ENCODE data around the gene MRGPRF. TPM values are rescaled to one million over a fixed set of nuclear protein-coding genes. Genes with fewer than 3 reads are reported as not detected.

The MRGPRF gene
- total RNA-seq, 2 experiments from 2014 or later: not detected

- peaks cover 35% of the 10 kb centered on the region for H3K4me1 ChIP-seq (ENCODE audit: insufficient read depth, low read length)
- no peaks in the 10 kb centered on the region for H3K27me3 Mint-ChIP-seq
- POLR2A ChIA-PET: no interaction called here
- TF ChIP-seq CTCF (IDR thresholded peaks at IDR 0.05): no peak
- intact Hi-C loops (cut with DNase I, micrococcal nuclease): loop anchor here in 1 of 2 experiments (10.0 kb wide), 1 partner anchor 1151 kb away; the partner anchor contains the start of gene FADD
- H3K27ac Mint-ChIP-seq: no peak overlapping the region
- CTCF ChIA-PET: no interaction called here
- H3K9me3 Mint-ChIP-seq: no peaks in the 10 kb centered on the region
- H3K9me3 ChIP-seq (ENCODE audit: control insufficient read depth in 1 of 2, insufficient read depth in 1 of 2, low read length in 2 of 2): no peaks in the 10 kb centered on the region
- H3K27me3 ChIP-seq (ENCODE audit: control insufficient read depth in 1 of 2, insufficient read depth in 2 of 2, low read length in 2 of 2): no peaks in the 10 kb centered on the region
- H3K36me3 Mint-ChIP-seq (ENCODE audit: low read depth): peaks cover 7% of the 10 kb centered on the region
- H3K4me3 Mint-ChIP-seq: no peak overlapping the region
- no peak overlapping the region for H3K27ac ChIP-seq (ENCODE audit: low read depth in 1 of 2, low read length in 2 of 2)
- ATAC-seq (ENCODE audit: poor library complexity) (no peak), DNase-seq (no peak)
- no peak overlapping the region for H3K4me3 ChIP-seq (ENCODE audit: low read length)
- peaks cover 17% of the 10 kb centered on the region for H3K4me1 Mint-ChIP-seq (ENCODE audit: low read depth)
- H3K36me3 ChIP-seq (ENCODE audit: insufficient read depth, low read length): peaks cover 13% of the 10 kb centered on the region
These were observed 40.7 kb upstream of the MRGPRF start for GRCh38 chr11:69053546-69054396.

- peaks cover 7% of the 10 kb centered on the region for H3K36me3 Mint-ChIP-seq (ENCODE audit: low read depth)
- Histone ChIP-seq H3K4me1 (ENCODE audit: insufficient read depth, low read length) (peaks cover 41% of the 10 kb centered on the region), H3K27me3 (ENCODE audit: control insufficient read depth in 1 of 2, insufficient read depth in 2 of 2, low read length in 2 of 2) (no peaks in the 10 kb centered on the region), H3K36me3 (ENCODE audit: insufficient read depth, low read length) (peaks cover 9% of the 10 kb centered on the region), H3K9me3 (ENCODE audit: control insufficient read depth in 1 of 2, insufficient read depth in 1 of 2, low read length in 2 of 2) (no peaks in the 10 kb centered on the region), H3K27ac (ENCODE audit: low read depth in 1 of 2, low read length in 2 of 2) (no peak overlapping the region), H3K4me3 (ENCODE audit: low read length) (no peak overlapping the region)
- H3K9me3 Mint-ChIP-seq: no peaks in the 10 kb centered on the region
- ChIA-PET POLR2A (no interaction called here), CTCF (no interaction called here)
- DNase-seq: no peak
- H3K27me3 Mint-ChIP-seq: no peaks in the 10 kb centered on the region
- H3K4me3 Mint-ChIP-seq: no peak overlapping the region
- intact Hi-C loops (cut with DNase I, micrococcal nuclease): loop anchor here in 1 of 2 experiments (10.0 kb wide), 1 partner anchor 1152 kb away; the partner anchor contains the start of gene FADD
- no peak overlapping the region for H3K27ac Mint-ChIP-seq
- TF ChIP-seq CTCF (IDR thresholded peaks at IDR 0.05): no peak
- peaks cover 23% of the 10 kb centered on the region for H3K4me1 Mint-ChIP-seq (ENCODE audit: low read depth)
- ATAC-seq (ENCODE audit: poor library complexity): no peak
These were observed 40.1 kb upstream of the MRGPRF start for GRCh38 chr11:69053169-69053477.

DNA sequence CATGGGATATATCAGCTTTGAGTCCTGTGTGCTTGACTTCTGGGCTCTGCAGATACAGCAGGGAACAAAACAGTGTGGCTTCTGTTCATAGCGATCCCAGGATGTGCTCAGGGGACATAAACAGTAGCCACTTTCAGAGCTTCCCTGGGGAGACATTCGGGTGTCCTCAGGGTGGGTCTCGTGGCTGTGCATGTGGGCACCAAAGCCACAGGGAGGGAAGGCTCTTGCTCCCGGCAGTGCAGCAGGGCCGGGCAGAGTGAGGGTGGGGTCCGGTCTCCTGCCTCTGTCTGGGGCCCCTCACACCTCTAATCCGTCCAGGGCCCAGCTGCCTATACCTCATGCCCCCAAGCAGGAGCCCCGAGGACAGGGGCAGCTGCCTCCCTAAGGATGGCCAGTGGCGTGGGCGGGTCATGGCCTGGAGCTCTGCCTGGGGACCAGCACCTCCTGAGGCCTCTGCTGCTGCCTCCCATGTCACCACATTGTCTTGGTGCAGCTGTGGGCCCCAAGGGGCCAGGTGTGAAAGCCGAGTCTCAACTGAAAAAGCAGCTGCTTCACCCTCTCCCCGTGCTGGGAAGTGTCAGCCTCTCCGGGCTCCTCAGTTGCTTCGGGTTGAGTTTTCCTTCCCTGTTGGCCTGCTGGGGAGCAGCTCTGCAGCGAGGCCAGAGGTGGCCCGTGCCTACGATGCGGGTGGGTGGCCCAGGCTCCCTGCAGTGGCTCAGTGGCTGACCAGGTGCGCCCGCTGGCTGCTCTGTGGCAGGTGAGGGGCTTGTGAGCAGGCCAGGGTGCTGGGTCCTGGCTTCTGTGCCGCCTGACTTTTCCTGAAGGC, 39.5 kb upstream of the MRGPRF start:
- DNase-seq (no peak), ATAC-seq (ENCODE audit: poor library complexity) (no peak)
- Histone ChIP-seq H3K27me3 (ENCODE audit: control insufficient read depth in 1 of 2, insufficient read depth in 2 of 2, low read length in 2 of 2) (no peaks in the 10 kb centered on the region), H3K4me1 (ENCODE audit: insufficient read depth, low read length) (peaks cover 44% of the 10 kb centered on the region), H3K36me3 (ENCODE audit: insufficient read depth, low read length) (peaks cover 5% of the 10 kb centered on the region), H3K4me3 (ENCODE audit: low read length) (no peak overlapping the region), H3K9me3 (ENCODE audit: control insufficient read depth in 1 of 2, insufficient read depth in 1 of 2, low read length in 2 of 2) (no peaks in the 10 kb centered on the region), H3K27ac (ENCODE audit: low read depth in 1 of 2, low read length in 2 of 2) (no peak overlapping the region)
- Mint-ChIP-seq H3K27ac (peak overlapping the region; percentile 49), H3K4me1 (ENCODE audit: low read depth) (peaks cover 26% of the 10 kb centered on the region), H3K36me3 (ENCODE audit: low read depth) (peaks cover 7% of the 10 kb centered on the region), H3K9me3 (no peaks in the 10 kb centered on the region), H3K27me3 (no peaks in the 10 kb centered on the region), H3K4me3 (peak overlapping the region; percentile 23)
- ChIA-PET POLR2A (no interaction called here), CTCF (no interaction called here)
- intact Hi-C loops (cut with DNase I, micrococcal nuclease): loop anchor here in 1 of 2 experiments (10.0 kb wide), 1 partner anchor 1152 kb away; the partner anchor contains the start of gene FADD
- TF ChIP-seq CTCF (IDR thresholded peaks at IDR 0.05): no peak
